HEK293 (cell line): ENCODE data around the gene ATP12A.

Source experiments
- CTCF ChIP-seq: fragments of 450-650 bp; formaldehyde crosslinking; IDR thresholded peaks from 2 replicates; pipeline ENCODE4 v1.5.1; 2016; ENCODE audit warnings: missing biosample characterization, missing genetic modification characterization
- ZNF174 ChIP-seq: fragments of 450-650 bp; formaldehyde crosslinking; IDR thresholded peaks from 2 replicates; pipeline ENCODE4 v1.5.0; 2017; ENCODE audit warnings: missing biosample characterization, mild to moderate bottlenecking, missing genetic modification characterization
- ZNF335 ChIP-seq: fragments of 450-650 bp; formaldehyde crosslinking; conservative IDR thresholded peaks from 2 replicates; pipeline ENCODE4 v1.5.1; 2016; ENCODE audit warnings: missing biosample characterization, missing genetic modification characterization

DNA sequence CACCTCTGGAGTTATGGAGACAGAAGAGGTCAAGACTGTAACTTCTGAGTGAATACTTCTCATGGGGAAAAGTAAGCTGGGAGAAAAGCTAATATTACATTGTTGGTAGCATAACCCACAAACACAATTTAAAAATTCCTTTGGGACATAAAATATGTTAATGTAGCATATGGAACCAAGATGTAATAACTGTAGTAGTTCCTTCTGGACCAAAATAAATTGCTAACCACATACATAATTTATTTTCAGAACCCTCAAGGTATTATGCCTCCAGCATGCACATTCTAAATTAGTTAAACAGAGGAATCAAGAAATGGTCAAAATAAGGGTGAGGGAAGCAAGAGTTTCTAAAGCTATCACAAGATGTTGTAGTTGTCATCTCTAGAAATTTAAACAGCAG, 79.0 kb downstream of the ATP12A start:
- TF ChIP-seq CTCF (tag by site-specific recombination) = no peak
- no peak for TF ChIP-seq ZNF174 (tag by site-specific recombination)
- TF ChIP-seq ZNF335 (tag by site-specific recombination) = no peak
